HG02623 (cell line): Measurements from ENCODE around the gene CCDC150.
"Not testable (repeated sequence)": the region's sequence is repeated elsewhere in the genome, so short reads cannot be mapped to it uniquely, and the experiment has no call there.

ENCODE experiments used
- ATAC-seq: cut with Tn5 transposase; IDR thresholded peaks from one replicate; pipeline ENCODE4 v1.9.1; 2021; ENCODE audit warnings: moderate library complexity; ENCODE audit not compliant: unreplicated experiment

The CCDC150 gene

DNA sequence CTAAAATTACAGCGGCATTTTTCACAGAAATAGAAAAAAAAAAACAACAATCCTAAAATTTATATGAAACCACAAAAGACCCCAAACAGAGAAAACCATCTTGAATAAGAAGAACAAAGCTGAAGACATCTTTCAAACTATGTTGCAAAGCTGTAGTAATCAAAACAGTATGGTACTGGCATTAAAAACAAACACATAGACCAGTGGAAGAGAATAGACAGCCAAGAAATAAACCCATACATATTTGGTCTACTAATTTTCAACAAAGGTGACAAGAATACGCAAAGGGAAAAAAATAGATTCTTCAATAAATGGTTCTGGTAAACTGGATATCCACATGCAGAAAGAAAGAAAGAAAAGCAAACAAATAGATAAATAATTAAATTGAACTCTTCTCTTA, 9.0 kb upstream of the CCDC150 start:
- ATAC-seq: no peak

DNA sequence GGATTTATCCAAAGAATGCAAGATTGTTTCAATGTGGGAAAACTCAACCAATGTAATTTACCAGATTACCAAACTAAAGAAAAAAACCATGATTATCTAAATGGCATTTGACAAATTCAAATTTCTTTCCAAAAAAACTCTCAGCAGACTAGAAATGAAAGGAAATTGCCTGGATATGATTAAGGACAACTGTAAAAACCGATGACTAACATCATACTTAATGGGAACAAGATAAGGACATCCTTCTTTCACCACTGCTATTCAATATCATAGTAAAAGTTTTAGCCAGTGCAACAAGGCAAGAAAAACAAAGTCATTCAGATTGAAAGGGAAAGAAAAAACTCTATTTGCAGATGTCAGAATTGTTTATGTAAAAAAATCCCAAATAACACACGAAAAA, 4.4 kb upstream of the CCDC150 start:
- ATAC-seq: no peak

DNA sequence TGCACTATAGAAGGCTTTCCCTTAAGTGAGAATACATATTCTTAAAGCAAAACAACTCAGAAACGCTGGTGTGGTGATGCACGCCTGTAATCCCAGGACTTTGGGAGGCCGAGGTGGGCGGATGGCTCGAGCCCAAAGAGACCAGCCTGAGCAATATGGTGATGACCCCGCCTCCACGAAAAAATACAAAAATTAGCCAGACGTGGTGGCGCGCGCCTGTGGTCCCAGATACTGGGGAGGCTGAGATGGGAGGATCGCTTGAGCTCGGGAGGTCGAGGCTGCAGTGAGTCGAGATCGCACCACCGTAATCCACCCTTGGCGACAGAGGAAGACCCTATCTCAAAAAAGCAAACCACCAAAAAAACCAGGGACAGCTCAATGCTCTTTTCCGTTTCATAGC, 750 bp upstream of the CCDC150 start:
- ATAC-seq: no peak

DNA sequence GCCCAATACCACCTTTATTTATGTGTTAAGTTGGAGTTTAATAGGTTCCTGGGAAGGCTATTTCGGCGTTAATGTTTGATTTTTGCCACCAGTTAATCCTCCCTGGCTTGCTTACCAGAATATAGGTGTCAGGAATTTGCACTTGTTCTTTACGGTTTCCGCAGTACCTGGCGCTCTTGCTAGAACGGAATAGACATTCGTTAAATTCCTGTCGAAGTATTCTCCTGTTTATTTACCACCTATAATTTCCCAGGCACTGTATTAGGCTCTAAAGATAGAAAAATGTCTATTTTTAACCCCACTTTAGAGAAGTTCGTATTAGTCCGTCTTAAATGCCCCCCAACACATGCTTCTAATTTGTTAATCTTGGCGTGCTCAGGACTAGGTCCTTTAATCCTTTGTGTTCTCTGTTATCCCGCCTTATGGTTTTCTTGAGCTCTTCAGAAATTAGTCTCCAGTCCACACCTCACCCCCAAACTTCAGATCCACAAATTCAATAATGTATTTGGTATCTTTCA, 575 bp downstream of the CCDC150 start:
- ATAC-seq: no peak

DNA sequence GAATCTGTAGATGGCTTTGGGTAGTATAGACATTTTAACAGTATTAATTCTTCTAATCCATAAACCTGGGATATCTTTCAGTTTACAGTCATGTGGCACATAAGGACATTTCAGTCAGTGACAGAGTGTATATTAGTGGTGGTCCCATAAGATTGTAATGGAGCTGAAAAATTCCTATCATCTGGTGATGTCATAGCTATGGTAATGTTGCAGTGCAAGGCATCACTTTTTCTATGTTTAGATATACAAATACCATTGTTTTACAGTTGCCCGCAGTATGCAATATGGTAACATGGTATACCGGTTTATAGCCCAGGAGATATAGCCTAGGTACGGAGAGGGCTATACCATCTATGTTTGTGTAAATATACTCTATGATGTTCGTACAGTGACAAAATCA, 9.7 kb downstream of the CCDC150 start:
- ATAC-seq: no peak

DNA sequence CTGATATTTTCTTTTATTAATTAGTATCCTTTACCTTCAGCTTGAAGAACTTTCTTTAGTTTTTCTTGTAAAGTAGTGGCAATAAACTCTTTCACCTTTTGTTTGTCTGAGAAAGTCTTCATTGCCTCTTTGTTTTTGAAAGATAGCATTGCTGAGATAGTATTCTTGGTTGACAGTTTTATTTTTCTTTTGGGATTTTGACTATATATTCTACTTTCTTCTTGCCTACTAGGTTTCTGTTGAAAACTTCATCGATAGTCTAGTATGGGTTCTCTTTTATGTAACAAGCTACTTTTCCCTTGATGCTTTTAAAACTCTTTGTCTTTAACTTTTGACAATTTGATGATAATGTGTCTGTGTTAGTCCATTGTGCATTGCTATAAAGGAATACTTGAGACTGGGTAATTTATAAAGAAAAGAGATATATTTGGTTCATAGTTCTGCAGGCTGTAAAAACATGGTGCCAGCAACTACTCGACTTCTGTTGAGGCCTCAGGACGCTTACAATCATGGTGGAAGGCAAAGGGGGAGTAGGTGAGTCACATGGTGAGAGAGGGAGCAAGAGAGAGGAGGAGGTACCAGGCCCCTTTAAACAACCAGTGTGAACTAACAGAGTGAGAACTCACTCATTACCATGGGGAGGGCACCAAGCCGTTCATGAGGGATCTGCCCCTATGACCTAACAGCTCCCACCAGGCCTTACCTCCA, 12.0 kb downstream of the CCDC150 start:
- ATAC-seq: no peak

DNA sequence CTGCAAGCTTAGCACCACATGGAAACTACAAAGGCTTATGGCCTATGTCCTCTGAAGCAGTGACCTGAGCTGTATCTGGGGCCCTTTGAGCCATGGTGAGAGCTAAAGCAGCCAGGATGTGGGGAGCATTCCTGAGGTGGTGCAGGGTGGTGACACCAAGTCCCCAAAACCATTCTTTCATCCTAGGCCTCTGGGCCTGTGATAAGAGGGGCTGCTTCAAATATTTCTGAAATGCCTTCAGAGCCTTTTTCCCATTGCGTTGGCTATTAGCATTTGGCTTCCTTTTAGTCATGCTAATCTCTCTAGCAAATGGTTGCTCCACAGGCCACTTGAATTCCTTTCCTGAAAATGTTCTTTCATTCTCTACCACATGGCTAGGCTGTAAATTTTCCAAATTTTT, 13.4 kb downstream of the CCDC150 start:
- no peak for ATAC-seq

DNA sequence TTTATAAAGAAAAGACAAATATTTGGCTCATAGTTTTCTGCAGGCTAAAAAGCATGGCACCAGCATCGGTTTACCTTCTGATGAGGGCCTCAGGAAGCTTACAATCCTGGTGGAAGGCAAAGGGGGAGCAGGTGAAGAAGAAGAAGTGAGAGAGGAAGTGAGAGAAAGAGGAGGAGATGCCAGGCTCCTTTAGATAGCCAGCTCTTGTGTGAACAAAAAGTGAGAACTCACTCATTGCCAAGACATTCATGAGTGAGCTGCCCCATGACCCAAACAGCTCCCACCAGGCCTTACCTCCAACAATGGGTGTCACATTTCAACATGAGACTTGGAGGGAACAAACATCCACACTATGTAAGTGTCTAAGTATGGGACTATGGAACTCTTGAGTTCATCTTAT, 14.3 kb downstream of the CCDC150 start:
- no peak for ATAC-seq

DNA sequence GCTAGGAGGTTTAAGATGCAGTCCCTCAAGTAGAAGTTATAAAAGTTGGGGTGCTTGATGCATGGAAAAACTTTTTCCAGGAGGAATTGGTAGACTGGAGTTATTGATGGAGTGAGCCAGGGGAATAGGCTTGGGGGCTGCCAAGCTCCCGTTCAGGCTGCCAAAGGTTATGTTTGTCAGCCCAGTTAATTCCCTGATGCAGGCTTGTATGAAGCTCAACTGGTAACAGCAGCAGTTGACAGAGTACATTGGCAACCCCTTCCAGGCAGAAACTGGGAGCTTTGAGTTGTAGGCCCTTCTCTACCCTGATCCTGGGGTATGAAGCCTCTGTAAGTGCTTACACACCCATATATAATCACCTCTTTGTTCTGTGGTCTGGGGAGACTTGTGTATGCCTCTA, 16.2 kb downstream of the CCDC150 start:
- ATAC-seq: no peak

DNA sequence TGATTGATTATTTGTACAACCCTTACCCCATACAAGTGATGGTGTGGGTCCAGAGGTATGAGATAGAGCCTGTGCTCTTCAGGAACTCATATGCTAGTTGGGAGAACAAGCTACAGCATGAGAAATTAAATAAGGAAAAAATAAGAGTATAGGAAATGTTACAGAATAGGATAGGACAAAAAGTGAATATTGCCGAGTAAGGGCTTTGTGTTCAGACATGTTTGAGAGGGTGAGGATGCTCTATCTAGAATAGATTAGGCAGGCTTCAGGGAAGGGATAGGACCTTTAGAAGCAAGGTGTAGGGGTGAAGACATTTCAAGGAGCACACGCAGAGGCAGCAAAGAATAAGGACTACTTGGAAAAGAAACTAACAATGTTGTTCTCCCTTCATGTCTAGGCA, 17.8 kb downstream of the CCDC150 start:
- no peak for ATAC-seq

DNA sequence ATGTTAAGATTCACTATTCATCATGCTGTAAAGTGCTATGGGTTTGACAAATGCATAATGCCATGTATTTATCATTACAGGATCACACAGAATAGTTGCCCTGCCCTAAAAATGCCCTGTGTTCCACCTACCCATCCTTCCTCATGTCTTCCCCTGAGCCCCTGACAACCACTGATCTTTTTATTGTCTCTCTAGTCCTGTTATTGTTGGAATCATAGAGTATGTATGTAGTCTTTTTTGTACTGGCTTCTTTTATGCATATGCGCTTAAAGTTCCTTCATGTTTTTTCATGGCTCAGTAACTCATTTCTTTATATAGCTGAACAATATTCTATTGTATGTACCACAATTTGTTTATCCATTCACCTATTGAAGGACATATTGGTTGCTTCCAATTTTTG, 20.3 kb downstream of the CCDC150 start:
- no peak for ATAC-seq

DNA sequence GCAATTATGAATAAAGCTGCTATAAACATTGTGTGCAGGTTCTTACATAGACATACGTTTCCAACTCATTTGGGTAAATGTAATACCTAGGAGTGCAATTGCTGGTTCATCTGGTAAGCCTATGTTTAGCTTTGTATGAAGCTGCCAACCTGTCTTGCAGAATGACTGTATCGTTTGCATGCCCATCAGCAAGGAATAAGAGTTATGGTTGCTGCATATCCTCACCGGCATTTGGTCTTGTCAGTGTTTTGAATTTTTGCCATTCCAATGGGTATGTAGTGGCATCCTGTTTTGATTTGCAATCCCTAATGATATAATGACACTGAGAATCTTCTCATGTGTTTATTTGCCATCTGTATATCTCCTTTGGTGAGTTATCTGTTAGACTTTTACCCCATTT, 20.7 kb downstream of the CCDC150 start:
- no peak for ATAC-seq

DNA sequence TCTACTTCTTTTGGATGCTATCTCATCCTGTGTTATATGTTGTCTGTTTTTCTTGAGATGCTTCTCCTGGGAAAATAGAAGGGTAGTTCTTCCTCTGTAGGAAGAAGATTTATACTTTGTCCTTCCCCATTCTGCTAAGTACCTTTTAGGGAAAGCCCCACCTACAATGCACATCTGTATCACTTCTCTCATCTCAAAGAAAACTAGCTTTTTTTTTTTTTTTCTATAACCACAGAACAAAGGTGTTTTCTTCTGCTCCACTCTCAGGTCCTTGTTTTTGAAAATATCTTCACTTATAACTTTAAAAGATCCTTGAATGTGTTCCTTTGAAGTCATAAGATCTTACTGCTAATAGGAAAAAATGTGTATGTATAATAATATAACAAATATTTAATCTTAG, 30.8 kb downstream of the CCDC150 start:
- no peak for ATAC-seq

DNA sequence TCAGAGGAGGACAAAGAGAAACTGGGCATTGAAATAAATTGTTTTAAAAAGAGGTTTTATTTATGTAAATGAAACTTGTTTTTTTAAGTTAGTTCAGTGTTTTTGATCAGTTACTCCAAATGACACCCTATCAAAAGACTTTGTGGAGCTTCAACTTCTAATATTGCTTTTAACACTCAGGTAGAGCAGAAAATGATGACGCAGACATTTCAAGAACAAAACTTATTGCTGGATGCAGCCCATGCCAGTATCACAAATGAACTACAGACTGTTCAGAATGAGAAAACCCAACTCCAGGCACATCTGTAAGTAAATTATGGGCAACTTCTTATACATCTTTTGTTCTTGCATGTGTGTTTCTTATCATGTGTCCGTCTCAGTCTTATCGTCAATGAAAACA, 36.4 kb downstream of the CCDC150 start:
- no peak for ATAC-seq

DNA sequence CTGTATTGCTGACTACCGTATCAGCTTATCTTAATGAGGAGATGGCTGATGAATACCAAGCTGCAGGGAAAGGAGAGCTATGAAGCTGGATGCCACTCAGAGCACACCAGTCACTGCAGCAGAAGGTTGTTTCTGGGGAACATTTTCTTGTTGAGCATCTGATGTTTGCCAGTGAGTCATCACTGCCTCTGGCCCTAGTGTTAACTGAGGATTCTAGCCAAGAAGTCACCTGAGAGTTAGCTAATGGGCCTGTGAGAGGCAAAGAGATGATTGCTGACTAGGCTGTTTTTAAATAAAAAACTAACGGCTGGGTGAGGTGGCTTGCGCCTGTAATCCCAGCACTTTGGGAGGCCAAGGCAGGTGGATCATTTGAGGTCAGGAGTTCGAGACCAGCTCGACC, 37.9 kb downstream of the CCDC150 start:
- ATAC-seq: no peak

DNA sequence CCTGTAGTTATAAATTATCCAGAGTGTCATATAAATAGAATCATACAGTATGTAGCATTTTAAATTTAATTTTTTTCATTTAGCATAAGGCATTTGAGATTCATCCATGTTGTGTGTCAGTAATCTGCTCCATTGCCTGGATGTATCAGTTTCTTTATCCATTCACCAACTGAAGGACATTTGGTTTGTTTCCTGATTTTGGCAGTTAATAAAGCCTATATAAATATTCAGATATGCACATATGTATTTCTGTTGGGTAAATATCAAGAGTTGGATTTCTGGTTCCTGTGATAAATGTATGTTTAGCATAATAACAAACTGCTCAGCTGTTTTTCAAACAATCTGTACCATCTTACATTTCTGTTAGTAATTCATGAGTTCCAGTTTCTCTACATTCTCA, 39.9 kb downstream of the CCDC150 start:
- no peak for ATAC-seq

DNA sequence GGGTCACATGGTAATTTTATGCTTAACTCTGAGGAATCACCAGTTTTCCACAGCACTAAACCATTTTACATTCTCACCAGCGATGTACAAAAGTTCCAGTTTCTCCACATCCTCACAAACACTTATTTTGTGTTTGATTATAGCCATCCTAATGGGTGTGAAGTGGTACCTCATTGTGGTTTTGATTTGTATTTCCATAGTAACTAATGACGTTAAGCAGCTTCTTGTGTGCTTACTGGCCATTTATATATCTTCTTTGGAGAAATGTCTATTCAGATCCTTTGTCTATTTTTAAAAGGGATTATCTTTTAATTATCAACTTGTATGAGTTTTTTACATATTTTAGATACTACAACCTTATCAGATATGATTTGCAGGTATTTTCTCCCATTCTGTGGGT, 42.0 kb downstream of the CCDC150 start:
- ATAC-seq: no peak

DNA sequence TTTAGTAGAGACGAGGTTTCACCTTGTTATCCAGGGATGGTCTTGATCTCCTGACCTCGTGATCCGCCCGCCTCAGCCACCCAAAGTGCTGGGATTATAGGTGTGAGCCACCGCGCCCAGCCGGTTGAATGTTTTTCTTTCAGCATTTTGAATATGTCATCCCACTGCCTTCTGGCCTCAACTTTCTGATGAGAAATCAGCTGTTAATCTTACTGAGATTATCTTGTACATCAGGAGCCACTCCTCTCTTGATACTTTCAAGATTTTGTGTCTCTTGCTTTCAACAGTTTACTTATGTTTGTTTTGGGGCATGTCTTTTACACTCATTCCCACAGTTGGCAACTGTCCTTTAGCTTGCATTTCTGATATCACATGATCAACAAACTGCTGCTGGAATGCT, 46.3 kb downstream of the CCDC150 start:
- ATAC-seq: no peak

DNA sequence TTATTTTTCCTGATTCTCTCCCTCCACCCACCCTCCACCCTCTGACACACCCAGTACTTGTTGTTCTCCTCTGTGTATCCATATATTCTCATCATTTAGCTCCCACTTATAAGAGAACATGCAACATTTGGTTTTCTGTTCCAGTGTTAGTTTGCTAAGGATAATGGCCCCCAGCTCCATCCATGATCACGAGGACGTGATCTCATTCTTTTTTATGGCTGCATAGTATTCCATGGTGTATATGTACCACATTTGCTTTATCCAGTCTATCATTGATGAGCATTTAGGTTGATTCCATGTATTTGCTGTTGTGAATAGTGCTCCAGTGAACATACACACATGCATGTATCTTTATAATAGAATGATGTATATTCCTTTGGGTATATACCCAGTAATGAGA, 47.2 kb downstream of the CCDC150 start:
- not testable (repeated sequence) for ATAC-seq

DNA sequence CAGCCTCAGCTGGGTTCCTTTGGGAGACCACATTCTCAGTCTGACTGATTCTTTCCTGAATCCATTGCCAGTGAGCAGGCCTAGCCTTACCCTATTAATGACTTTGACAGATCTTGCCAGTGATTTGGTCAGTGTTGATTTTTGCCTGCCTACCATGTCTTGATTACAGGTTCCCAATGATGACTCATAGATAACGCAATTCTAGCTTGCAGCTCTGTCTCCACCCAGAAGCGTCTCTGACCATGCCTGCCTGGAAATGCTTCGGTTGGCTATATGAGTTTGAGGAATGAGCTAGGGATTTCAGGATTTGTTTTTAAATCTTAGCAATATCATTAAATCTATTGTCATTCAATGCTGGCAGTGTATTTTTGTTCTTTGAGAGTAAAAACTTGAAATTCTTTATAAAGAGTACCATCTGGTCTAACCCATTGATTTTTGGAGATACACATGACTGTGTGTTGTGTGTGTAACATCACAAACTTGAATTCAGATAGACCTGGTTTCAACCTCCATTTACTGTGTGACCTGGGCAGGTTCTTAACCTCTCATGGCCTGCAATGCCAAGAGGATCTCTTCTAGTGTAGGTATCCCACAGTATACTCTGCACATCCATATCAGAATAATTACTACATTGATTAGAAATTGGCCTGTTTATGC, 57.0 kb downstream of the CCDC150 start:
- ATAC-seq: no peak

DNA sequence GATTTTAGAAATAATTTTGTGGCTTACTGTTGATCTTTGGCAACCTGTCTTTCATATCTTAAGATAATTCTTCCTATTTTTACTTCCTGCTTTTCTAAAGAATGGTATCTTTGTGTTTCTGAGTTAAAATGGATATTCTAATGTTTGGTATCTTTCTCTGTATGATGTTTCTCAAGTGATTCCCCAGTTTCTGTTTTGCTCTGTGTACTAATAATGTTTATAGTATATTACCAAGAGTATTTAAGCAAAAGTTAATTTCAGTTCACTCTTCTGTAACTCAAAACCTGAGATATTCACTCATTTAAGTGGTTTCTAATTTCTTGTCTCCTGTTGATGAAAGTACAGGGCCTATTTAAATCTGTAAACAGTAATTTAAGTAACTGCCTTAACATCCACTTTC, 58.3 kb downstream of the CCDC150 start:
- ATAC-seq: no peak

DNA sequence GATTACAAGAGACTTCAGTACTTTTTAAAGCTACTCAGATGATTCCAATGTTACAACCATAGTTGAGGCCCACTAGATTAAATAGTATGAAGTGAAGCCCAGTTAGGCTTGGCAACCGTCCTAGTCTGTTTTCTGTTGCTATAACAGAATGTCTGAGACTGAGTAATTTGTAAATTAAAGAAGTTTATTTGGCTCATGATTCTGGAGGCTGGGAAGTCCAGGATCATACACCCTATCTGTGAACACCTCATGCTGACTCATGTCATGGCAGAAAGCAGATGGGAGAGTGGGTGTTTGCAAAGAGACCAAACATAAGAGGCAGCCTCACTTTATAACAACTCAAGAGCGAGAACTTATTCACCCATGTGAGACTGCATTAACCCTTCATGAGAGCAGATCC, 63.1 kb downstream of the CCDC150 start:
- ATAC-seq: no peak

DNA sequence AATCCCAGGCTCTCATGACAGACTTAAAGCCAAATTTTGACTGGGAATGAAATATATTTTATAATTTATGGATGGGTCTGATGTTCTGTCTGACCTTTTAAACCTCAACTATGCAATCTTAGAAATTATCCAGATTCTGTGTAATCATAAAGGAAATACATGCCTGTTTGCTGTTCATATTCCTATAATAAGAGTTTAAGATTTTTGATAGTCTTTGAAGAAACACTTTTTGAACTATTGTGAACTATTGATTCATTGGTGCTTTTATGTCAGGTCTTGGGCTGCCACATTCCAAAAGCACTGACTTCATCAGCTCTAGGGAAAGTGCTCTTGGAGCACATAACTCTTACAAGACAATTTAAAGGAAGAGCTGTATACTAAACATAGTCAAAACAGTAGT, 64.2 kb downstream of the CCDC150 start:
- ATAC-seq: no peak
